ENCODE data around the gene MVK.

MVK gene

GRCh38 chr12:109567967-109568366, 5.6 kb upstream of the MVK start:
- DNase-seq, result no peak

GRCh38 chr12:109568486-109568885, 5.1 kb upstream of the MVK start:
- no peak for DNase-seq

- no peak for DNase-seq
Measured at GRCh38 chr12:109571773-109572505, 1.7 kb upstream of the MVK start.

GRCh38 chr12:109572506-109572845, 1.1 kb upstream of the MVK start:
- DNase-seq, result no peak

GRCh38 chr12:109573914-109574244, 285 bp downstream of the MVK start:
- no peak for DNase-seq

GRCh38 chr12:109575683-109576082, 2.1 kb downstream of the MVK start:
- DNase-seq, result no peak

- no peak for DNase-seq
Measured at GRCh38 chr12:109577311-109577710, 3.7 kb downstream of the MVK start.

GRCh38 chr12:109578330-109578927, 4.8 kb downstream of the MVK start:
- no peak for DNase-seq

- DNase-seq, result no peak
Measured at GRCh38 chr12:109579639-109580038, 6.0 kb downstream of the MVK start.

GRCh38 chr12:109580272-109580671, 6.7 kb downstream of the MVK start:
- DNase-seq, result no peak

- no peak for DNase-seq
Measured at GRCh38 chr12:109580684-109581333, 7.2 kb downstream of the MVK start.

GRCh38 chr12:109581334-109581691, 7.7 kb downstream of the MVK start:
- no peak for DNase-seq

GRCh38 chr12:109581856-109582255, 8.3 kb downstream of the MVK start:
- DNase-seq, result no peak

- DNase-seq, result no peak
Measured at GRCh38 chr12:109582636-109583035, 9.0 kb downstream of the MVK start.

GRCh38 chr12:109583733-109584132, 10.1 kb downstream of the MVK start:
- DNase-seq, result no peak

- DNase-seq, result no peak
Measured at GRCh38 chr12:109586385-109587296, 13.0 kb downstream of the MVK start.

GRCh38 chr12:109587921-109588320, 14.3 kb downstream of the MVK start:
- no peak for DNase-seq

GRCh38 chr12:109588461-109589239, 15.1 kb downstream of the MVK start:
- no peak for DNase-seq

- DNase-seq, result no peak
Measured at GRCh38 chr12:109589240-109589590, 15.6 kb downstream of the MVK start.

GRCh38 chr12:109589691-109590245, 16.2 kb downstream of the MVK start:
- no peak for DNase-seq

- no peak for DNase-seq
Measured at GRCh38 chr12:109590566-109590965, 17.0 kb downstream of the MVK start.

- no peak for DNase-seq
Measured at GRCh38 chr12:109591041-109591440, 17.4 kb downstream of the MVK start.
